Measurements from ENCODE around the gene ARMH1.

ARMH1 gene

GRCh38 chr1:44724955-44725698 lies 50.6 kb downstream of the ARMH1 start:
- no peak for TF ChIP-seq GATA3 (IDR thresholded peaks at IDR 0.05; ENCODE audit: low read depth, low read length)
- no peak for TF ChIP-seq GATA2 (IDR thresholded peaks at IDR 0.05; ENCODE audit: low read depth, low read length)

GRCh38 chr1:44730741-44731512 lies 56.4 kb downstream of the ARMH1 start, which contains the start of gene RNU5D-1:
RNU5D-1 (minus strand) TSS chr1:44731170.
- no peak for TF ChIP-seq GATA3 (IDR thresholded peaks at IDR 0.05; ENCODE audit: low read depth, low read length)

- TF ChIP-seq GATA2 (IDR thresholded peaks at IDR 0.05; ENCODE audit: low read depth, low read length): no peak
- no peak for TF ChIP-seq GATA3 (IDR thresholded peaks at IDR 0.05; ENCODE audit: low read depth, low read length)
These were observed 58.9 kb downstream of the ARMH1 start for GRCh38 chr1:44733365-44733764.

- TF ChIP-seq GATA2 (IDR thresholded peaks at IDR 0.05; ENCODE audit: low read depth, low read length): no peak
- TF ChIP-seq GATA3 (IDR thresholded peaks at IDR 0.05; ENCODE audit: low read depth, low read length): no peak
These were observed 59.3 kb downstream of the ARMH1 start for GRCh38 chr1:44733784-44734183.

GRCh38 chr1:44735992-44736391 lies 61.5 kb downstream of the ARMH1 start:
- TF ChIP-seq GATA2 (IDR thresholded peaks at IDR 0.05; ENCODE audit: low read depth, low read length) (no peak), GATA3 (IDR thresholded peaks at IDR 0.05; ENCODE audit: low read depth, low read length) (no peak)

- TF ChIP-seq GATA2 (IDR thresholded peaks at IDR 0.05; ENCODE audit: low read depth, low read length) (peak; percentile 7; the same call in 1 of the 2 replicates), GATA3 (IDR thresholded peaks at IDR 0.05; ENCODE audit: low read depth, low read length) (no peak)
These were observed 65.0 kb downstream of the ARMH1 start, which contains the start of gene KIF2C for GRCh38 chr1:44739307-44740178. KIF2C (plus strand) TSS chr1:44739837; CDS start chr1:44739933, 96 bp downstream.

- TF ChIP-seq GATA2 (IDR thresholded peaks at IDR 0.05; ENCODE audit: low read depth, low read length): no peak
These were observed 65.7 kb downstream of the ARMH1 start for GRCh38 chr1:44740179-44740617.

- TF ChIP-seq GATA3 (IDR thresholded peaks at IDR 0.05; ENCODE audit: low read depth, low read length) (no peak), GATA2 (IDR thresholded peaks at IDR 0.05; ENCODE audit: low read depth, low read length) (no peak)
These were observed 68.7 kb downstream of the ARMH1 start for GRCh38 chr1:44743211-44743610.

- no peak for TF ChIP-seq GATA2 (IDR thresholded peaks at IDR 0.05; ENCODE audit: low read depth, low read length)
- no peak for TF ChIP-seq GATA3 (IDR thresholded peaks at IDR 0.05; ENCODE audit: low read depth, low read length)
These were observed 73.4 kb downstream of the ARMH1 start for GRCh38 chr1:44747878-44748277.

GRCh38 chr1:44757420-44757819 lies 82.9 kb downstream of the ARMH1 start:
- no peak for TF ChIP-seq GATA3 (IDR thresholded peaks at IDR 0.05; ENCODE audit: low read depth, low read length)
- no peak for TF ChIP-seq GATA2 (IDR thresholded peaks at IDR 0.05; ENCODE audit: low read depth, low read length)

- no peak for TF ChIP-seq GATA2 (IDR thresholded peaks at IDR 0.05; ENCODE audit: low read depth, low read length)
- TF ChIP-seq GATA3 (IDR thresholded peaks at IDR 0.05; ENCODE audit: low read depth, low read length): no peak
These were observed 84.6 kb downstream of the ARMH1 start for GRCh38 chr1:44759077-44759476.

GRCh38 chr1:44760876-44761275 lies 86.4 kb downstream of the ARMH1 start:
- TF ChIP-seq GATA3 (IDR thresholded peaks at IDR 0.05; ENCODE audit: low read depth, low read length): no peak
- no peak for TF ChIP-seq GATA2 (IDR thresholded peaks at IDR 0.05; ENCODE audit: low read depth, low read length)

Data from SH-SY5Y (cell line).